ENCODE data around the gene SIGLEC6.
A peak's percentile ranks its signal among the peaks of the same experiment; 100 is the strongest.
"Not testable (repeated sequence)": the region's sequence is repeated elsewhere in the genome, so short reads cannot be mapped to it uniquely, and the experiment has no call there.

Gene SIGLEC6

DNA sequence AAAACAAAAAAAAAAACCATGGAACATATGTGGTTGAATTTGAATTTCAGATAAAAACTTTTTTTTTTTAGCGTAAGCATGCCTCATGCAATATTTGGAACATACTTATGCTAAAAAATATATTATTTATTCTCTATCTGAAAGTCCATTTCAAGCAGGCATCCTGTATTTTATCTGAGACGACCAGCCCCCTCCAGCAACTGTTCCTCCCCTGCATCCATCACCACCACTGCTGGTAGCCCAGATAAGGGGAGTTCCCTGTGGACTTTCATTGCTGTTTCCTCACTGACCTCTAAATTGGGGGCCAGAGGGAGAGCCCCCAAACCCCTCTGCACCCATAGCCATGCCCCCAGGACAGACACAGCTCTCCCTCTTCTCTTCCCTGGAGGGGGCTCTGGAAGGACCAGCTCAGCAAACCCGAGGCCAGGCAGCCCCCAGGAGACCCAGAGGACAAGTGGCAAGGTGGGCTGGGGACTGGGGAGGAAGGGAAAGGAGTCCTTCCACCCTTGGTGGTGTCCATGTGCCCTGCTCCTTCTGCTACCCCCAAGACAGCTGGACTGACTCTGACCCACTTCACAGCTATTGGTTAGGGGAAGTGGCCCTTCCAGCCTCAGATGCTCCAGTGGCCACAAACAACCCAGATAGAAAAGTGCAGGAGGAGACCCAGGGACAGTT lies 23.3 kb downstream of the SIGLEC6 start:
- no peak for DNase-seq

DNA sequence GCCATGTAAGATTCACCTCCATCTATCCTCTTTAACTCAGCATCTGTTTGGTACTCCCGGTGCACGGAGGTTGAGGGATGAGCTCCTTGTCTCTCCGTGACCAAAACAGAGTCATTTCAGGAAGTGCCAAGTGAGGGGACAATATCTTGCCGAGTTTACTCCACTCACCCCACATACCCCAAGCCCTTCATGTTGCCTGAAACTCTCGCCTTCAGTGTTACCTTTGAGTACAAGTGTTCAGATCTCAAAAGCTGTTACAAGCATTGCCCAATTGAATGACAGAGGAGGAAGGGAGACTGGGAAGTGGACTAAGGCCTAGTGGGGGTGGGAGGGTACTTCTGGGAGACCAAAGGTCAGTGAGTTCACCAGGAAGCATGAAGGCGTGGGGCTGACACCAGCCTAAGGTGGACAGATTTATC lies 23.8 kb downstream of the SIGLEC6 start:
- no peak for DNase-seq

- no peak for DNase-seq
These were observed 24.3 kb downstream of the SIGLEC6 start for GRCh38 chr19:51507192-51507591.

DNA sequence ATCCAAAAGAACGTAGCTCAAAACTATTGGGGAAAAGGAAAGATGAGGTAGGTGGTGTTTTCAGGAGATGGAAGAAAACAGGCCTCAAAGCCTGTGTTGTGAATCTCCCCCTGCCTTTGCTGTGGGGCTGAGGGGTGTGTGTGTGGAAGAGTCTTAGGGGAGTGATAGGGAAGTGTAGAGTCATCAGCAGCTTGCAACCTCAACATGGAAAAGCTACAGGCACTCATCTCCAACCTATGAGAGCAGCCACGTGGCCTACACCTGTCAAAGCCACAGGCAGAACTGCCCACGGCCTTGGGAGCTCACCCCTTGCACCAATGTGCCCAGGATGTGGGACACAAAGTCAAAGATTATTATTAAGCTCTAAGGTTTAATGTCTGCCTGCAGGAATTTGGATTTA lies 25.6 kb downstream of the SIGLEC6 start:
- no peak for DNase-seq

GRCh38 chr19:51503896-51504295 lies 27.6 kb downstream of the SIGLEC6 start:
- no peak for DNase-seq

DNA sequence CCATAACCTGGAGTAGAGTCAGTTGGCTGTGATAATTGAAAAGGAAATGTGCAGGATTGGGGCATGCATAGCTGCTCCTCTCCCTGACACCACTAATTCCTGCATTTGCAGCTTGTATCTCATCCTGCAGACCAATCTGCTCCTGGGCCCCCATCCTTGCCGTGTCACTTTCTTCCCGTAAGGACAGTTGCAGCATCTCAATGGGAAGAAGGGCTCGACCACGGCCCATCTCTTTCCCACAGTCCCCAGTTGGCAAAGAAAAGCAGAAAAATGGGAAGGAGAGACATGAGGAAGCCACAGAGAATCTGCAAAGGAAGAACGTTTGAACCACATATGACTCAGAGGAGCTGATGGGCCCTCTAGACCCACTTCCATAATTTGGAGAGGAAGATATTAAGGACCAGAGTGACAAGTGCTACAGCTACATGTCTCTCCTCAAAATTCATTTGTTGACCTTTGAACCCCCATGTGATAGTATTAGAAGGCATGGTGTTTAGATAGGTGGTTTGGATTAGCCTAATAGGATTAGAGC lies 28.1 kb downstream of the SIGLEC6 start:
- DNase-seq = no peak

DNA sequence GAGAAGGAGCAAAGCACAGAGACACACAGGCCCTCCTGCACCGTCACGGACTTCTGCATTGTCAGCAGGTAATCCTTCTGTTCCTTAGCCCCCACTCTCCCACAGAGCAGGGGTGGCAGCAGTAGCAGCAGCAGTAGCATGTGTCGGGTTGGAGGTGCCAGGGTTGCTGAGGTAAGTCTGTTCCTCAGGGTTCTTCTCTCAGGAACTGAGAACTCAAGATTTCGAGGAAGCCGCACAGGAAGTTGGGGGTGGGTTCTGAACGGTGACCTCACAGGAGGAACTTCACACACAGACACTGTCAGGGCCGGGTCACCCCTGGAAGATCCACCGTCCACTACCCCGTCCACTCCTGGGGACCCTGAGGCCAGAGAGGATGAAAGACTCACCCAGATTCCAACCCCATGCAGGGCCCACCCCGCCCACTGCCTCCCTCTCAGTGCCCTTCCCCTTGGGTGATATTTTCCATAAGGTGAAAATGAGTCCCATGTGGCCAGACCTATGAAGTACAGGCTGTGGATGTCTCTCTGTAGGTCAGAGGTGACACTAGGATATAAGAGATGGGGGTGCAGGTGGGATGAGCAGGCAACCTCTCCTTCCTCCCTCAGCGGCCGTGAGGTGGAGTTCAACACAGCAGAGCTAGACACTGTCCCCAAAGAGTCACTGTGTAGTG lies 29.7 kb downstream of the SIGLEC6 start, which contains the start of gene SIGLEC12:
TSS of gene SIGLEC12 (minus strand) at position 207 of the 670 bp plus-strand sequence. CDS start at position 140, 67 bp downstream.
- no peak for DNase-seq

DNA sequence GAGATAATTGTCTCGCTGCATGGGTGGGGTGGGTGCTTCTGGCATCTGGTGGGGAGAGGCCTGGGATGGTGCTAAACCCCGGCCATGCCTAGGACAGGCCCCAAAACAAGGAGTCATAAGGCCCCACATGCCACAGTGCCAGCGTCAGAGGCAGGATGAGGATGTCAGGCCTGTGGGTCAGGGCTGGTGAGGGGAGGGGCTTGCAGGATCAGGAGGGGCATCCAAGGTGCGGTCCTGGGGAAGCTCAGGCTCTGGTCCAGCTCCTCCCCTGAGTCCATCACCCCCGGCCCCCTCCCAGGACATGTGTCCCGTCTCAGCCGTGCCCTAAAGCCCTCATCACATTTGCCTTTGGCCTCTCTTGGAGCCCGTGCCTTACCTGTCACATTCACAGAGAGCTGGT lies 30.5 kb downstream of the SIGLEC6 start:
- DNase-seq = not testable (repeated sequence)

DNA sequence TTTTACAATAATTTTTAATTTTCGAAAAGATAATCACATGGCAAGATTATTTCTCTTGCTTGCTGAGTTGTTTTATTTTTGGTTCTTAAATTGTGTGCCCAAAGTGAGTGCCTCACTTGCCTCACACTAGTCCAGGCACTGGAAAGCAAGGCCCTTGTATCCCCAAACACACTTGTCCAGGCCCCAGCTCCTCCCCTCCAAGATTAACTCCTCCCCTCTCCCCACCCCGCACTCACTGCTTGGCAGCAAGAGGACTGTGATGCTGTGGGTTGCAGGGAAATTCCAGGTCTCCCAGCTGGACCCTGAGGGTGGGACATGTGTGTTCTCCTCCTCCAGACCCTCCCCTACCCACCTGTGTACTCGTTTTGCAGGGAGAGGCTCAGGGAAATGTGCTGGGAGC lies 33.8 kb downstream of the SIGLEC6 start:
- DNase-seq = no peak

- no peak for DNase-seq
These were observed 37.7 kb downstream of the SIGLEC6 start for GRCh38 chr19:51493776-51494175.

DNA sequence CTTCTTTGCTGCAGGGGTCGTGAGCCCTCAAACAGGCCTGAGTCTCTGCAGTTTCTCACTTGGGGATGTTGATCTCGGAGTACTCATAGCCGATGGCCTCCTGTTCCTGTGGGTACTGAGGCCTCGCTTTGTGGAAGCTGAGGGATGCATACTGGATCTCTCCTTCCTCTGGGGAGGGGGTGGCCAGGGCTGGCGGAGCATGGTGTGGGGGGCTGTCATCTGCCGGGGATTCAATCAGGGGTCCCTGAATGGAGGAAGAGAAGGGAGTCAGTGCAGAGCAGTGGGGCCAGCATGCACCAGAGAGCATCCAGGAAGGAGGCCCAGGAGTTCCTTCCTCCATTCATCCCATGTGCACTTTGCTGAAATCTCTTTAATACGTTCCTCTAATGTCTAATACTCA lies 39.9 kb downstream of the SIGLEC6 start:
- no peak for DNase-seq

DNA sequence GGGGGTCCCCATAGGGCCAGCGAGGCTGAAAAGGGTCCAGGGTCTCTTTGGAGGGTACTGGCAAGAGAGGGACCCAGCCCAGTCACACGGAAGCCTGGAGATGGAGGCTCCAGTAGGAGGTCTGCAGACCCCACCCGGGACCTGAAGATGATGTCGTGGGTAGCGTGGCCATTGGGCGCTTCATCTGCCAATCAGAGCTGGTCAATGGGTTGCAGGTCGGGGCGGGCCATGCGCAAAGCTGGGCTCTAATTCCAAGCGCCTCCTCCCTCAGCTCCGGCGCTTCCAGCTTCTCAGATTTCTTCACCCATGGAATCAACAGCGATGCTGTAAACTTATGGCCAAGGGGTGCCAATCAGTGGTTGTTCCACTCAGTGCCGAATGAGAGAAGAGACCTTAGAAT lies 40.8 kb downstream of the SIGLEC6 start:
- no peak for DNase-seq

- DNase-seq = no peak
These were observed 42.4 kb downstream of the SIGLEC6 start for GRCh38 chr19:51489113-51489512.

DNA sequence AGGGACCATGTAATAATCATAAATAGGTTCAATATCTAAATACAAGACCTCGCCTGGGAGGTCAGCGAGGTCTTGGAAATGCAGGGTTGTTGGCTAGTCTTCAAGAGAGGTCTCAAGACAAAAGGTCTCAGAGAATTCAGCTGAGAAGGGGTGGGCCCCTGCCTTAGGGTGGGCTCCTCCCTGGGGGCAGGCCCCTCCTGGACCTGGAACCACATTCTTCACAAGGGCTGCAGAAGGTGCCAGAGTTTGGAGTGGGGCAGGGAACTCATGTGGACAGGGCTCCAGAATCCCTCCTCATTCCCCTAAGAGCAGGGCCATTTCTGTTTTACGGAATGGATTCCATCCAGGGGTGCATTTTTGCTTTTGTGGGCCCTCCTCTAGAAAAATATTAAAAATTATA lies 43.0 kb downstream of the SIGLEC6 start:
- DNase-seq = no peak

- DNase-seq = no peak
These were observed 45.4 kb downstream of the SIGLEC6 start for GRCh38 chr19:51485960-51486660.

- DNase-seq = no peak
These were observed 50.9 kb downstream of the SIGLEC6 start for GRCh38 chr19:51480590-51480989.

DNA sequence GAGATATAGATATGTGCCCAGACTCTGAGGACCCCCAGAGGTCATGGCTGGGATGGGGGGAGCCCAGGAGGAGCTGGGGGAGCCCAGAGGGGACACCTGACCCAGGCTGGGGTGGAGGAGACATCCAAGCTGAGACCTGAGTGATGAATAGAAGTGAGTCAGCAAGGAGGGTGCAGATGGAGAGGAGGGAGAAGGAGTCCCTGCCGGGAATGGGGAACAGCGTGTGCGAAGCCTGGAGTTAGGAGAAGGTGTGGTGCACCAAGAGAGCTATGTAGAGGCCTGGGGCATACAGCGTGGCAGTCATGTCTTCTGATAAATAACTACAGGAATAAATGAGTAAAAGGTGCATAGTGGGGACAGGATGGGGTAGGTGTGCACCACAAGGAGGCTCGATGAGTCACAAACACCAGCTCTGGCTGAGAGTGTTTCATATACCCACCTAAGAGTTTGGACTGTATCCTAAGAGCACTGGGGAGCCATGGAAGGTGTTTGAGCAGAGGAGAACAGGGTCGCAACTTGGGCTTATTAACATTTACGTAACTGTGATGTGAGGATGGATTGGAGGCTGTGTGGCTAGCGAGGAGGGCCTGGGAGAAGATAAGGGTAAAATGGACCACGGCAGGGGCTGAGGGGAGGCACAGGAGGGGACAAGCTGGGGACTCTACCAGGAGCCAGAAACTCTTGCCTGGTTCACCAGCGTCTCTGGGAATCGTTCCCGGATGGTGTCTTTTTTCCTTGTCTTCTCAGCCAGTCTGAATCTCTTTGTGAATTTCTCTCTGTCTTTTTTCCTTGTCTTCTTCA lies 51.7 kb downstream of the SIGLEC6 start:
- DNase-seq = no peak

GRCh38 chr19:51478381-51479234 lies 52.9 kb downstream of the SIGLEC6 start, which contains the start of gene CEACAM18:
Gene CEACAM18, plus strand, starts transcription at chr19:51478539.
- DNase-seq = no peak

DNA sequence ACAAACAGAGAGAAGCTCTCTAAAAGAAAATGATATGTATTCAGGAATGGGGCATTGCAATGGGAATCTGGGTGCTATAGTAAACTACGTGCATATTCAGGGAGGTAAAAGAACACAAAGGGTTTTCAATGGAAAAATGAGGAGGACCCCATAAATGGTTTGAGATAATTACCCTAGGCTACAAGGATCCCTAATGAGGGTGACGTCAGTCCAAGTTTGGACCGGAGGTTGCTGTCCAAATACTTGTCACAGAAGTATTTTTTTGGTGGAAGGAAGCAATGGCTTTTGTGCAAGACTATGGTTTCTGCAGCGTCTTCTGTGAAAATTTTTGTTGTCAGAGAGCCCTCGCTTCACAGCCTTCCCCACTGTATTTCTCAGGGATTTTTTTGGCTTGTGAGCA lies 54.1 kb downstream of the SIGLEC6 start:
- DNase-seq = no peak

DNA sequence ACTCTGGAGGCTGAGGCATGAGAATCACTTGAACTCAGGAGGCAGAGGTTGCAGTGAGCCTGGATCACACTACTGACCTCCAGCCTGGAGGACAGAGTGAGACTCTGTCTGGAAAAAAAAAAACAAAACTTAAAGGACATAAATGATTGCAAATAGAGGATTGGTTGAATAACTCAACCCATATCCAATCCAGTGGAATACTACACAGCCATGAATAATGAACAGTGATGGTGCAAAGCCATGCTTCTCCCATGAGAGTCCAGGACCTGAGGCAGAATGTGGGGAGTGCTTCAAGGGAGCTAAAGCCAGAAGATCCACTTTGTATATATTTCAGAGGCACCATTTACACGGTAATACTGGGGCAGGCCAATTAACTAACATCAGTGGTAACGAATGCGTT lies 55.3 kb downstream of the SIGLEC6 start:
- no peak for DNase-seq

GRCh38 chr19:51473009-51473707 lies 58.3 kb downstream of the SIGLEC6 start:
- DNase-seq = peak in 1 of 2 experiments; percentile 1

All from NCI-H2081 (cell line).